ENCODE data around the gene FUT3.

DNA sequence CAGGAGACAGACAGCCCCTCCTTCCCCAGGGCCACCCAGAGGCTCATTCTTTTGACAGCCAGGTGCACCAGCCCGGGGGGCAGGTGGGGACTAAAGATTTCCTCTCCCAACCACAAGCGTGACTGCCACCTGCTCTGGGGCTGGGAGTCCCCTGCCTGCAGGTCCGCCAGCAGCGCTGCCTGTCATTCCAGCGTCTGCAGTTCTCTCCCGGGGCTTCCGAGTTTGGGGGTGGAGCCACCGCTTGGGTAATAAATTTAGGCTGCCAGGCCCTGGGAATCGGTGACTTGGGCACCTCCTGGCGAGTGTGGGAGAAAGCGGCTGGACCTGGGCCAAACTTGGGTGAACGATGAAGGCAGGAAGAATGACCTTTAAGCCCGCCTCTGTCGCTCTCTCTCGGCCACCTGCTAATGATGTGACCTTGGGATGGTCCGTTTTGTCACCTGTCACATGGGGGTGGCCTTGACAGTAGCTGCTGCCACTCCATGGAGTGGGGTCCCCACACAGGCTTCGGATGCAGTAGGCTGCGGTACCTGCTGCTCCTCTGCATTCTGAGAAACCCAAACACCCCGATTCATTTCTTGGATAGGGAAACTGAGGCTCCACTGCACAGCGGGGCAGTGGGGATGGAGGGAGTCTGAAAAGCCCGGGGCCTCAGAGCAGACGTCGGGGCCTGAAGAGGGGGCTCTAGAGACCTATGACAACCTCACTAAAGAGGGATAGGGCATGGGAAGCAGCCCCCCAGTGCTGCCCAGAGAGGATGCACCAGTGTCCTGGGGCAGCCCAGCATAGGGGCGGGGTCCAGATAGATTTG, 24.5 kb downstream of the FUT3 start:
- TF ChIP-seq, protein P1, sequence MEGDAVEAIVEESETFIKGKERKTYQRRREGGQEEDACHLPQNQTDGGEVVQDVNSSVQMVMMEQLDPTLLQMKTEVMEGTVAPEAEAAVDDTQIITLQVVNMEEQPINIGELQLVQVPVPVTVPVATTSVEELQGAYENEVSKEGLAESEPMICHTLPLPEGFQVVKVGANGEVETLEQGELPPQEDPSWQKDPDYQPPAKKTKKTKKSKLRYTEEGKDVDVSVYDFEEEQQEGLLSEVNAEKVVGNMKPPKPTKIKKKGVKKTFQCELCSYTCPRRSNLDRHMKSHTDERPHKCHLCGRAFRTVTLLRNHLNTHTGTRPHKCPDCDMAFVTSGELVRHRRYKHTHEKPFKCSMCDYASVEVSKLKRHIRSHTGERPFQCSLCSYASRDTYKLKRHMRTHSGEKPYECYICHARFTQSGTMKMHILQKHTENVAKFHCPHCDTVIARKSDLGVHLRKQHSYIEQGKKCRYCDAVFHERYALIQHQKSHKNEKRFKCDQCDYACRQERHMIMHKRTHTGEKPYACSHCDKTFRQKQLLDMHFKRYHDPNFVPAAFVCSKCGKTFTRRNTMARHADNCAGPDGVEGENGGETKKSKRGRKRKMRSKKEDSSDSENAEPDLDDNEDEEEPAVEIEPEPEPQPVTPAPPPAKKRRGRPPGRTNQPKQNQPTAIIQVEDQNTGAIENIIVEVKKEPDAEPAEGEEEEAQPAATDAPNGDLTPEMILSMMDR (IDR thresholded peaks at IDR 0.05) = peak in 1 of 3 donors; percentile 26
- TF ChIP-seq POLR2A (IDR thresholded peaks at IDR 0.05) = no peak

Data from lower leg skin (tissue), 3 donors.